ENCODE measurements around the gene JPH4.
"Not testable (repeated sequence)": the region's sequence is repeated elsewhere in the genome, so short reads cannot be mapped to it uniquely, and the experiment has no call there.

The JPH4 gene

GRCh38 chr14:23602181-23603095, 23.8 kb upstream of the JPH4 start:
- no peak for TF ChIP-seq CTCF (IDR thresholded peaks at IDR 0.05; ENCODE audit: control insufficient read depth, extremely low read depth, insufficient read depth)

GRCh38 chr14:23601845-23602180, 23.2 kb upstream of the JPH4 start:
- no peak for TF ChIP-seq CTCF (IDR thresholded peaks at IDR 0.05; ENCODE audit: control insufficient read depth, extremely low read depth, insufficient read depth)
- DNase-seq (ENCODE audit: low read depth), result no peak
- H3K4me3 ChIP-seq (ENCODE audit: low read depth, low read length), result no peak overlapping the region

More at GRCh38 chr14:23602181-23603095, 23.8 kb upstream of the JPH4 start:
- no peak overlapping the region for H3K4me3 ChIP-seq (ENCODE audit: low read depth, low read length)
- no peak for DNase-seq (ENCODE audit: low read depth)

GRCh38 chr14:23601424-23601823, 22.8 kb upstream of the JPH4 start:
- no peak for DNase-seq (ENCODE audit: low read depth)
- no peak overlapping the region for H3K4me3 ChIP-seq (ENCODE audit: low read depth, low read length)
- TF ChIP-seq CTCF (IDR thresholded peaks at IDR 0.05; ENCODE audit: control insufficient read depth, extremely low read depth, insufficient read depth), result no peak

- H3K4me3 ChIP-seq (ENCODE audit: low read depth, low read length), result no peak overlapping the region
- TF ChIP-seq CTCF (IDR thresholded peaks at IDR 0.05; ENCODE audit: control insufficient read depth, extremely low read depth, insufficient read depth), result no peak
- no peak for DNase-seq (ENCODE audit: low read depth)
Measured at GRCh38 chr14:23600806-23601205, 22.2 kb upstream of the JPH4 start.

- DNase-seq (ENCODE audit: low read depth), result no peak
- no peak overlapping the region for H3K4me3 ChIP-seq (ENCODE audit: low read depth, low read length)
- no peak for TF ChIP-seq CTCF (IDR thresholded peaks at IDR 0.05; ENCODE audit: control insufficient read depth, extremely low read depth, insufficient read depth)
Measured at GRCh38 chr14:23600322-23600707, 21.7 kb upstream of the JPH4 start.

GRCh38 chr14:23594191-23594590, 15.6 kb upstream of the JPH4 start:
- not testable (repeated sequence) for DNase-seq (ENCODE audit: low read depth); H3K4me3 ChIP-seq (ENCODE audit: low read depth, low read length)

- no peak for TF ChIP-seq CTCF (IDR thresholded peaks at IDR 0.05; ENCODE audit: control insufficient read depth, extremely low read depth, insufficient read depth)
- H3K4me3 ChIP-seq (ENCODE audit: low read depth, low read length), result no peak overlapping the region
- no peak for DNase-seq (ENCODE audit: low read depth)
Measured at GRCh38 chr14:23590198-23590597, 11.6 kb upstream of the JPH4 start.
